Suprapubic skin (tissue), 3 donors: Measurements from ENCODE around the gene PITX3.

Experiments
- CTCF ChIP-seq, 2 donors: fragments of 200-600 bp in 1 of 2; fragments of 450-650 bp in 1 of 2; sonication (generic) in 1 of 2; IDR thresholded peaks; one replicate each; pipeline ENCODE4 v1.5.1; 2016 to 2019; ENCODE audit warnings: antibody characterized with exemption in 2 of 2, mild to moderate bottlenecking in 1 of 2, moderate library complexity in 1 of 2
- EP300 ChIP-seq: sonication (generic); formaldehyde crosslinking; IDR thresholded peaks from one replicate; pipeline ENCODE4 v1.6.1; 2017; ENCODE audit warnings: antibody characterized with exemption

- TF ChIP-seq EP300 (no peak), CTCF (IDR thresholded peaks at IDR 0.05) (no peak)
These were observed 46.7 kb upstream of the PITX3 start for GRCh38 chr10:102287991-102288390.
